Astrocyte (in vitro differentiated cells and primary cell): Measurements from ENCODE around the gene FOXK2.

Experiments
- EZH2 ChIP-seq: IDR thresholded peaks from 2 replicates; pipeline ENCODE4 v1.6.1; 2012; ENCODE audit warnings: mild to moderate bottlenecking, low read length, inconsistent platforms; ENCODE audit not compliant: insufficient read depth
- TF ChIP-seq, protein P1 (sequence below): IDR thresholded peaks from 2 replicates; pipeline ENCODE4 v1.5.1; 2011; ENCODE audit warnings: low read depth, mild to moderate bottlenecking, inconsistent platforms, low read length, moderate library complexity; ENCODE audit not compliant: insufficient read depth

GRCh38 chr17:82547981-82548380, 28.4 kb downstream of the FOXK2 start:
- TF ChIP-seq, protein P1, sequence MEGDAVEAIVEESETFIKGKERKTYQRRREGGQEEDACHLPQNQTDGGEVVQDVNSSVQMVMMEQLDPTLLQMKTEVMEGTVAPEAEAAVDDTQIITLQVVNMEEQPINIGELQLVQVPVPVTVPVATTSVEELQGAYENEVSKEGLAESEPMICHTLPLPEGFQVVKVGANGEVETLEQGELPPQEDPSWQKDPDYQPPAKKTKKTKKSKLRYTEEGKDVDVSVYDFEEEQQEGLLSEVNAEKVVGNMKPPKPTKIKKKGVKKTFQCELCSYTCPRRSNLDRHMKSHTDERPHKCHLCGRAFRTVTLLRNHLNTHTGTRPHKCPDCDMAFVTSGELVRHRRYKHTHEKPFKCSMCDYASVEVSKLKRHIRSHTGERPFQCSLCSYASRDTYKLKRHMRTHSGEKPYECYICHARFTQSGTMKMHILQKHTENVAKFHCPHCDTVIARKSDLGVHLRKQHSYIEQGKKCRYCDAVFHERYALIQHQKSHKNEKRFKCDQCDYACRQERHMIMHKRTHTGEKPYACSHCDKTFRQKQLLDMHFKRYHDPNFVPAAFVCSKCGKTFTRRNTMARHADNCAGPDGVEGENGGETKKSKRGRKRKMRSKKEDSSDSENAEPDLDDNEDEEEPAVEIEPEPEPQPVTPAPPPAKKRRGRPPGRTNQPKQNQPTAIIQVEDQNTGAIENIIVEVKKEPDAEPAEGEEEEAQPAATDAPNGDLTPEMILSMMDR = no peak
- no peak for TF ChIP-seq EZH2
